Mucosa of gallbladder (tissue), 1 donor: ENCODE data around the gene CCDC188. TPM values are rescaled to one million over a fixed set of nuclear protein-coding genes. Genes with fewer than 3 reads are reported as not detected.

Source experiments
- DNase-seq: peaks from one replicate; pipeline ENCODE4 v3.0.0-alpha.2; 2020; ENCODE audit warnings: low spot score
- total RNA-seq: library from RNA; stranded (reverse); gene quantifications from one replicate; pipeline ENCODE4 v1.2.1, GENCODE V29; 2021
- donor health status: DM: no; HTN: no; CAD: no.

Gene CCDC188
- 0.83 TPM for total RNA-seq

DNA sequence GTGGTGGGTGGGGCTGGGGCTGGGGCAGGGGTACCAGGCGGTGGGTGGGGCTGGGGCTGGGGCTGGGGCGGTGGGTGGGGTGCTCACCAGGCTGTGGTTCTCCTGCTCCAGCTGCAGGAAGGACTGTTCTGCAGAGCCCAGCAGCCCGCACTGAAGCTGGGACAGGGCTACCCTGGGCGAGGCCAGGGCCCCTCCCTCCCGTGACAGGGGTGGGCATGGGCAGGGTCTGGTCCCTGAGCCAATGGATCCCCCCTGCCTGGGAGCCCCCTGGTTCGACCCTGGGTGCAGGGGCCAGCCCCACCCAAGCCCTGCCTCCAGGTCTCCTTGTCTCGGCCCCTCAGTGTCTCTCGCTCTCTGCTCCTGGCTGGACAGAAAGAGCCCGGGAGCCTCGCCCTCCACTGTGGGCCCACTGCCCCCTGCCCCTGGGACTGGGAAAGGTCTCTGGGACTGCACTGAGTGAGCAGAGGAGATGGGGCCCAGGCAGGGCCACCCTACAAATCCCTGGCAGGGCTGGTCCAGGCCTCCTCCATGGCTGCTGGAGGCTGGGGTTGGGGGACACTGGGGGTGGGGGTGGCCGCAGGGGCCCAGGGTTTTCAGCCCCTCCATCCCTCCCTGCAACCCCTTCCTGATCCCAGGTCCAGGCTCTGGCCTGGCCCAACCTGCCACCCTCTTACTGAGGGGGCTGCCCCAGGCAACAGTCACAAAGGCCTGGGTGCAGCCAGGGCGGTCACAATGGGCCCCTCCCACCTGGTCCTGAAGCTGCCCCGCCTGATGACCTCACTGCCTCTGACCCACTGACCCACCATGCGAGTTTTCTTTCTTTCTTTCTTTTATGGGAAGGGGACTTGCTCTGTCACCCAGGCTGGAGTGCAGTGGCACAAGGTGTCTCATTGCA, at the start of gene CCDC188:
Gene CCDC188 (minus strand): TSS at position 675 of the 895 bp plus-strand sequence. CDS start 69 bp downstream, at position 606.
- DNase-seq: no peak

DNA sequence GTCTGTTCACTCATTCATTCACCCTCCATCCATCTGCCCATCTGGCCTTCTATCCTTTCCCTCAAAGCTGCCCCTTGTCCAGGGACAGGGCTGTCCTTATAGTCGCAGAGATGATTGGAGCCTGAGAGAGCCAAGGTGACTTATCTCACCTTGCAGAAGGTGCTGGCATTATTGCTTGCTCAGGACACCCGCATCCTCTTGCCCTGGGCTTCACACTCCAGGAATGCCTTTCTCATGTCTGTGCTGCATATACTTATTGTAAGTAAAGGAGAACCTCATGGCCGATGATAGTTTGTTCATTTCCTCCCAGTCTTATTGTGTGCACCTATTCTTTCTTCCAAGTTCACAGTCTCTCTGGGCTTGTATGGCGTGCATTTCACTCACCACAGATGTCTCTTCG, 49.1 kb upstream of the CCDC188 start:
- no peak for DNase-seq

DNA sequence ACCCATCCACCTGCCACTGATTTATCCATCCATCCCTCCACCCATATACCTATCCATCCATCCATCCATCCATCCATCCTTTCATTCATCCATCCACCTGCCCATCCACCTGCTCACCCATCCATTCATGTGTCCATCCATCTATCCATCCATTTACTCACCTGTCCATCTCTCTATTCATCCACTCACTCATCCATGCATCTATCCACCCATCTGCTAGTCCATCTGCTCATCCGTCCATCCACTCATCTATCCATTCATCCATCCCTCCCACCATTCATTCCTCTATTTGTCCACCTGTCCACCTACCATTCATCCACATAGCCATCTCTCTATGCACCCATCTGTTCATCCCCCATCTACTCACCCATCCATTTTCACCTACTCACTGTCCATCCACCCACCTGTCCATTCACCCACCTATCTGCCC, 48.6 kb upstream of the CCDC188 start:
- DNase-seq: no peak

DNA sequence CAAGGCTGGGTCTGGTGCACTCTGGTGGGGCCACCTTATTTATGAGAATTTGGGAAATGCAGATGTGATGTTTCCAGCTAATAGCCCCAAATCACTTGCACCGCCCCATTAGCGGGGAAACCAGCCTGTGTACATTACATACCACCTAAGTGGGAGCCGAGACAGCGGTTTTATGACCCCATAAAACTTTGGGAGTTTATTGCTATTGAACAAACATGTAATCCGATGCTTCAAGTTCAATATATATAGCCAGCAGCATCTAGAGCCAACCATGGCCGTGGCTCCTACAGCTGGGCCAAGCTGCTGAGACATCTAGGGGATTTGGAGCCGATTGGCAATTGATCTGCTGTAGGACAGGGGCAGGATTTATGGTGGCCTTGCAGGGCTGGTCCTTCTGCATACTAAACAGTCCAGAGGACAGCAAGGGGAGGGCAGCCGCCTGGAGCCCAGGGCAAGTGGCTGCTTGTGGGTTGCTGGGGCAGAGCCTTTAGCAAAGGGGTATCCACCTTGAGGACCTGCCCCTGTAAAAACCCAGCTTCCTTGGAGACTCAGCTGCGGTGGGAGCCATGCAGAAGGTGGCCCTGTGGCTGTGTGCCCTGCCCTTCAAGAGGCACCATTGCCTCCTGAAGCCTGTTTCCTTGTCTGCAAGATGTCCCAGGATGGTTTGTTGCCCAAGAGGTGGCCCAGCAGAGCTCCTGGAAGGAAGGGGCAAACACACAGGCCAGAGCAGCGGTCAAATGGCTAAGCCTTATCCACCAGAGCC, 47.9 kb upstream of the CCDC188 start:
- no peak for DNase-seq

DNA sequence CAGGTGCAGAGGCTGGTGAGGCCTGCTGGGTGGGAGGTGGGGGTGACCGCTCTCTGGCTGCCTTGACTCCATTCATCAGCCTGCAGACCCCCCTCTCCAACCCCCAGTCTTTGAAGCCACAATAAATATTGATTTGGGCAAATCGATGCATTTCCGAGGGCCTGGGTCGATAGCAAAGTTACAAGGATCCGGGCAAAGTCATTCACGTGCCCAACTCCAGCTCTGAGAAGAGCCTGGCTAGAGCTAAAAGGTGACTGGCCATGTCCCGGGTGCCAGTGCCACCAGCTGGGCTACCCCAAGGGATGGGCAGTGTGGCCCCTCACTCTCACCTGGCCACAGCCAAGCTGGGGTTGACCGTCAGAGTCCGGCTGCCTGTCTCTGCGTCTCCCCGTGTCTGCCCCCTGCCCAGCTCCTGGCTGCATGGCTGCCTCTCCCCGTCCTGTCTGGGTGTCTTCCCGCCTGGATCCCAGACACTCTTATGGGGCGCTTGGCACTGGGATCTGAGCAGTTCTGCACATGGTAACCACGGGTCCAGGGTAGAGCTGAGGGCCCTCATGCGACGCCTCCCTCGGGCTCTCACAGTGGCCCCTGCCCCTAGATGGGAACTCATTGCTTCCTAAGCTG, 46.7 kb upstream of the CCDC188 start:
- DNase-seq: no peak

DNA sequence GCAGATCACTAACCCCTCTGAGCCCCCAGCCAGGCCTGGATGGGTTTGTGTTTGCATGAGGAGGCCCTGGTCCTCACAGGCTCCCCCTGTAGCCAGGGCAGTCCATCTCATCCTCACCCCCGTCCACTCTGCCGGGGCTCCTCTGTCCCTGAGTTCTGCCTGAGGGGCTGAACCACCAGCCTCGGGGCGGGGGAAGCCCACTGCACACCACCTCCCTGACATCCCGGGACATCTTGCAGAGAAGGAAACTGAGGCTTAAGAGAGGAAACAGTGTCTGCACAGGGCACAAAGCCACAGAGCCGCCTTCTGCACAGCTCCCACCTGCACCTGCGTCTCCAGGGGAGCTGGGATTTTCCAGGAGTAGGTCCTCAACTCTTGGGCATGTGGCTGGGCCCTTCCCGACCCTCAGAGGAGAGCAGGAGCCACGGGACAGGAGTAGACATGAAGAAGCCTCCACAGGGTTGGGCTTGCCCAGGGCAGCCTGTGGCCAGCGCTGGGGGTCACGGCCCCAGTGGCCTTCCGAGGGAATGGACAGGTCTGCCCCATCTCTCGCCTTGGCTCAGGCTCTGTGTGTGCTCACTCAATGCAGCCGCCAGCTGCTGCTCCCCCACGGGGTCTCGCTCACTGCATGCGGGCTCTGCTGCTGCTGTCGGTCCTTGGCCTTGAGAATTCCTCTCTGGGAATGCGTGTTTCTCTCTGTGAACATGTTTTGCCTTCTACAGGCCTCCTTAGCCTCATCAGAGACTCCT, 45.4 kb upstream of the CCDC188 start:
- DNase-seq: no peak

DNA sequence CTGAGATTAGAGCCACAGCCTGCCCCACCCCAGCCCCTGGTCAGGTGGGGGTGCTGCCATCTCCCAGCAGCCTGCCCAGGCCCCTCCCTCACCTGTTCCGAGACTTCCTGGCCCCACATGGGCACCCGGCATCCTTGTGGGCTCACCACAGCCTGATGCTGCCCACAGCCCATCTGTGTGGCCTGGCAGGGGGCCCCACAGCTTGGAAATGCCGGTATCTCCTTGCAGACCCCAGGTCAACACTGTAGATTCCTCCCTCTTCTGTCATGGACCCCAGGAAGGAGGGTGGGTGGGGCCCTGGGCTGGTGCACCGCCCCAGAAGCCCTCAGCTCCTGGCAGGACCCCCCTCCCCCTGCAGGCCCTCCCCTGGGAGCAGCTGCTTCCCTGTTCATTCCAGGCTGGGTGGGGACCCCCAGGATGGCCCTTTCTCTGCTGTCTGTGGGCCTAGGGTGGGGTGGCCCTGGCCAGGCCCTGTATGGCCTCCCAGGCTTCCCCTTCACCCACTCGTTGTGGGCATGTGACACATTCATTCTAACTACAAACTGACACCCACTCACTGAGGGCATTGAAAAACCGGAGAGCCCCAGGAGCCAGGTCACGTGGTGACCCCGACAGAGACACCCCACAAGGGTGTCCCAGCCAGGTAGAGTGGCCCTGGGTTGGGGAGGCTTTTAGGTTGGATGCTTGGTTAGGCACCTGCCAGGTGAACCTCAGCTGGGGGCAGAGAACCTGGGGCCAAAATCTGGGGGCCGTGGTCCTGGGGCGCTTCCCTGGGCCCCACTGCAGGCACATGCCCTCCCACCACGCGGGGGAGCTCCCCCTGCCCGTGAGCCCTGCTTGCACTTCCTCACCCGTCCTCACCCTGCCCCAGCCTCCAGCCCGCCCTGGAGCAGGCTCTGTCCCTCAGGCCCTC, 44.1 kb upstream of the CCDC188 start:
- DNase-seq: no peak

DNA sequence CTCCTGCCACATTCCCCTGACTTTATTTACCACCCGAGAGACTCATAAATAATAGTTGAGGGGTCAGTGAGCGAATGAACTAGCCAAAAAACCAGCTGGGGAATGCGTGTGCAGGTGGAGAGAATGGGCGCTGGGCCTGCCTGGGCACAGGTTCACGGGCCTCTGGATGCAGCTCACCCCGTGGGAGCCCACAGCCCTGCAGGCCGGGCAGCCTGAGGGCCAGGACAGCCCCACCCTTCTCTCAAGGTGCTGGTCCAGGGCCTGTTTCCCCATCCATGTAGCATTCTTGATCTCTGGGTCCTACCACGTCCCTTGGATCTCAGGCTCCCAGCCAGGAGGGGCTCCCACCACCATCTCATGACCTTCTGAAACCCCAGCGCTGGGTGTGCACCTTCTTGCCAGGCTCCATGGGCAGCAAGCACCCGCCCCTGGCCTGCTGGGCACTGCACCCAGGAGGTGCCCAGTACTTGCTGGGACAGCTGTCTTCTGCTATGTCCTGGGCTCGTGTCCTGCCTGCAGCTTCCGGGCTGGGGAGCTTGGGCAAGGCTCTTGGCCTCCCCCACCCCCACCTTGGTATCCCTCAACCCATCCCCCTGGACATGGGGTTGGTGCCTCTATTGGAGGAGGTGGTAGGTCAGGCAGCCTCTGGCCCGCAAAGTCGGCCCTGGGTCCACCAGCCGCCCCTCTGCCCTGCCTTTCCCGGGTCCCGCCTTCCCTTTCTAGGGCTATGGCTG, 43.1 kb upstream of the CCDC188 start:
- no peak for DNase-seq

DNA sequence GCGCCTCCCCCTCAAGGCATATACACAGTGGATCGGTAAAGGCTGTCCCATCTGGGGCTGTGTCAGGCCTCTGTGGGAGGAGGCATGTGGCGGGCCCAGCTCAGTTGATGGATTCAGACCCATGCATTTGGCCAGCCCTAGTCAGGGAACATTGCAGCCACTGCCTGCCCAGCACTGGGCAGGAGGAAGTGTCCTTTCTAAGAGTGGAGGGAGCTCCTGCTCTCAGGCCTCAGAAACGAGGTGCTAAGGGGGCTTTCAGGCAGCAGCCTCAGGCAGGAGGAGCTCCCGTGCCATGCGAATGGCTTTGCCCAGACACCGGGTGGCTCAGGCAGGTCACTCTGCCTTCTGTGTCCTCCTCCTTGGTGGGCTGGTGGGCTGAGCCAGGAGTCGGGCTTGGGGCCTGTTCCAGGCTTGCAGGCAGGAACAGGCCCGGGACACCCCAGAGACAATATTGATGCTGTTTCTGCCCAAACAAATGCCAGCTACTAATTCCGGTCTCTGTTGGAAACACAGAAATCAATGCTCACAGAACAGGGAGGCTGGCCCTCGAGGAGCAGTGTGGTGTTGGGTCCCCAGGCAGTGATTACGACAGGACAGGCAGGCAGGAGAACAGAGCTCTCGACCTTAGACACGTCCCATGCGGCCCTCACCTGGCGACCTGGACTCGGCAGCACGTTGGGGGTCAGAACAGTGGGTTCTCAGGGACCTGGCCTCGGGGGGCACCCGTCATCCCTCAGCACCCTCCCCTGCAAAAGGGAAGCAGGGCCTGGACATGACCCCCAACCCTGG, 42.3 kb upstream of the CCDC188 start:
- DNase-seq: no peak

DNA sequence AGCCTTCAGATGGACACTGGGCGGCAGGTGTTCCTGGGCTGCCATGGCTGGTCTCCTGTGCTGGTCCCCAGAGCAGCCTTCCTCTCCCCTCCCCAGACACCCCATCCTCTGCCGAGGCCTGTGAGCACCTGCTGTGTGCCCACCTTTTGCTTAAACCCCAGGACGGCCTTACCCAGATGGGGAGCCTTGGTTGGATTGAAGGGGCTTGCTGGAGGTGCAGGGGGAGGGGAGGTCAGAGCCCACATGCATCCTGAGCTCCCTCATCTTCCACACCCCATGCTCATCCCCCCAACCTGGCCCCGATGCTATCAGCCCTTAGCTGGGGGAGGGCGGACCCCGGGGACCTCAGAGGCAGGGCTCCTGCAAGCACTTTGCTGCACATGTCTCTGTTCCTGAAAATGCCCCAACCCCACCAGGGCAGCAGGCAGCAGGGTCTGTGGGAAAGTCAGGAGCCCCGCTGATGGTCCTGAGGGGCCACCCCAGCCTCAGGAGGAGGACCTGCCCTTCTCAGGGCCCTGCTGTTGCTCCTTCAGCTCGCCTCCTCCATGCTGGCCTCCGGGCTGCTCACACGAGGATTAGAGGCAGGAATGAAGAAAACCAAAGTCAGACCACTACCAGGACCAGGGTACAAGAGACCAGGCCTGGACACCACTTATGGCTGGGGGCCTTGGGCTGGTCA, 41.6 kb upstream of the CCDC188 start:
- no peak for DNase-seq

DNA sequence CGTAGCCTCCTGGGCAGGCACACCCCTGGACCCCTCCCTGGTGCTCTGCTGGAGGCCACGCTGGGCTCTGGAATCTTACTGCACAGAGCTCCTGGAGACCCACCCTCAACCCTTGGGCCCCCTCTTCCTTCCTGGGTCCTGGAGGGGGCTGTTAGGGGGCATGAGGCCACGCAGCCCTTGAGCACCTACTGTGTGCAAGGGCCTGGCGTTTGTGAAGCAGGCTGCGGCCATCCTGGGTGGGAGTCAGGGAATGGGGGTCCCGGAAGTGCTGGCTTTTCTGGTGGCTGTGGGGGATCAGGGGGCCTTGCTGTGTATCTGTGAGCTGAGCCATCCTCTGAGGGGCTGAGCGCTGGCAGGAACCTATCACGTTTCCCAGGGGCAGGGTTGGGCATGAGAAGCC, 40.9 kb upstream of the CCDC188 start:
- DNase-seq: no peak

DNA sequence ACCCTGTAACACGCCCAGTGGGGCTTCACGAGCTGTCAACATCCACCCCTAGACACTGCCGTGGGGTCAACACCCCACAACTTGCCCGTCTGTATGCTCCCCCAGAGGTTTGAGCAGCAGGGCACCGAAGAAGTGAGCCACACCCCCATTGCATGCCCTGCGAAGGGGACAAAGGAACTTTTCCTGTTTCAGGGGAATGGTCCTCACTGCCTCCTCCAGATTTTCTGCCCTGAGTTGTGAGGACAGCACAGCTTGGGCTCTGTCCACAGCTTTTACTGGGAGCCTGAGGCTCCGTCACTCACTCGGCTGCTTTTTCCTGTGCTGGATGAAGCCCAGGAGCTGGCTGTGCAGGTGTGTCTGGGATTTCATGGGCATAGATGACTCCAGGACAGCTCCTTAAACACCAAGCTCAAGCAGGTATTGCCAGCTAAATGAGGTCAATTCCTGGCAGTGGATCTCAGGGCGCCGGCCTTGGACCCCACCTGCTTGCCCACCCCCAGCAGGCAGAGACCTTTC, 40.2 kb upstream of the CCDC188 start:
- DNase-seq: no peak

DNA sequence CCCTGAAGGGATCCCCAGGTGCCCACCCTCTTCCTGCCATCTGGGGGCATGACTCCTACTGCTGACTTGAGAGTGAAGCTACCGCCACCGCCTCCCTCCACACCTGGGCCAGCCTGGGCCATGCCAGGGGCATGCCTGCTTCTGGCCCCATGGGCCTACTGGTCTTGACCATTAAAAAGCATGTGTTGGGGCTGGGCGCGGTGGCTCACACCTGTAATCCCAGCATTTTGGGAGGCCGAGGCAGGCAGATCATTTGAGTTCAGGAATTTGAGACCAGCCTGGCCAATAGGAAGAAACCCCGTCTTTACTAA, 37.7 kb upstream of the CCDC188 start:
- no peak for DNase-seq

DNA sequence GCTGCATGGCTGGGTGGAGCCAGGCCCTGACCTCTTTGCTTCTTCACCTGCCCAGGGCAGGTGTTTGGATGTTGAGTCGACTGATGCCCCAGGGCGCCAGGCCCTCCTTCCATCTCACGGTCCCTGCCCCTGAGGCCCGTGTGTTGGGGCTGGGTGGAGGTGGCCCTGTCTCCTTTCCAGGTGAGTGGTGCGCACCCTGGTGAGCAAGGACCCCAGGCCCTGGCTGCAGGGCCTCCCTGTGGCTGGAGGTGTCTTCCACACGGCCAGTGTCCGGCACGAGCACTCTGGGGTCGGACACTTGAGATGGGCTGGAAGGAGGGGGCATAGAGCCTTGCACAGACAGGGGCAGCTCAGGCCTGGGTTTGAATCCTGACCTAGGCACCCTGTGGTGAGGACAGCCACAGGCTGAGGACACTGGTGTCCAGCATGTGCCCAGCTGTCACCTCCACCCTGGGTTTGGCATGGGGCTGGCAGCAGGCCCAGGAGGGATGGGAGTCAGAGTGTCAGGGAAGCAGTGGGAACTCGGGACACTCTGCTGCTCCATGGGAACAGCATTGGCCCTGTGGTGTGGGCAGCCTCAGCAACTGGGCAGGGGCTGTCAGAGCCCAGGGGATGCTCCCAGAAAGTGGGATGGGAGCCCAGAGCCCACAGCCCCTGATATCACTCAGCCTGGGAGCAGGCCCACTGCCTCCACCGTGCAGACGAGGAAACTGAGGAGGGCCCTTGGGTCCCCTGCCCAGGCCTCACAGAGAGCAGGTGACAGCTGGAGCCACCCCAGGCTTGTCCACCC, 37.1 kb upstream of the CCDC188 start:
- no peak for DNase-seq

DNA sequence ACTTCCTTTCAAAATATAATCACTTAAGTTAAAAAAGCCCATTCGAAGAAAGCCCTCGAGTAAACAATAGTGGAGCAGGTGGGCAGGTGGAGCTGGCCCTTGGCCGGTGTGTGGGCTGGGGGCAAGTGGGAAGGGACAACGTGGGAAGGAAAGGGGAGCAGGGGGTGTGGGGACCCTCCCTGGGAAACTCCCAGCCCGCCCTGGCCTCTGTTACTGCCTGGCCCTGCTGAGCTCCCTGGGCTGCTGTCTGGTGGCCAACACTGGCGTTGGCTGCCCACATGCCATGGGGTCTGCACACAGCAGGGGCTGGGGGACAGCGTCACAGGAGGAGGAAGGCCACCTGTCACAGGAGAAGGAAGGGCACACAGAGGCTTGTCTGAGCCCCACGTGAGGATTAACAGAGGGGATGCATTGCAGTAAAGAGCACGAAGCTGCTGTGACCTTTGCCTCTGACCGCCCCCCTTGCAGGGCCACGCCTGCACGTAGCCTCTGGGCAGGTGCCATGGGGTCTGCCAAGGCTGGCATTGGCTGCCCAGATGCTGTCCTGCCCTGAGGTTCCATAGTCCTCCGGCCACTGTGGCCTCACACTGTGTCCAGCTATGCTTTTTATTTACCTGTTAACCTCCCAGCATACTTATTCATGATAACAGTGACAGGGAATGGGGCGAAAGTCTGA, 36.2 kb upstream of the CCDC188 start:
- DNase-seq: no peak

DNA sequence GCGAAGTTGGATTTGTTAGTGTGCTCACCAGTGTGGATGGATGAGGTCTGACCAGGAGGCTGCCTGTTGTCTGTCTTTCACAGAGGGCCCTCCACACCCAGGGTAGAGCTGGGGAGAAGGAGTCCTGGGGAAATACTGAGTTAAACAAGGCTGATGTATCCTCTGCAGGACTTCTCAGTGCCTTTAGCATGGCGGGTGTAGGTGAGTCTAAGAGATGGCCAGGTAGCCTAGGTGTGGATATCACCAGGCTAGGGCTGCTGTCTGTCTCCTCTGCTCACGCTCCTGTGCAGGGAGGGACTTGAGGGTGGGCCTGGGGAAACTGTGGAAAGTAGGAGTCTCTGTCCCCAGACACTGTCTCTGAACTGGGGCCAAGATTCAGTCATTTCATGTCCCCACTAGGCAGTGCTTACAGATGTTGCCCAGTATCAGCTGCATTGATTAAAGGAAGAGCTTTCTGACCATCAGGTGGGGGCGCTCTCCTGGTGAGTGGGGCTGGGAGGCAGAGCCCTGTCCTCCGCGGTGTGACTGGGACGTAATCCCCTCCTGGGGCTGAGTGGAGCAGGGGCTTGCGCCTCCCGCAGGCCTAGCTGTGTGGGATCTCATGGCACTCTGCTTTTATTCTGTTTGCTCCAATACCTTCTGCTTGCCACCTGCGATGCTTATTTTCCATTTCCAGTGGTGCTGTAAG, 35.5 kb upstream of the CCDC188 start:
- no peak for DNase-seq

DNA sequence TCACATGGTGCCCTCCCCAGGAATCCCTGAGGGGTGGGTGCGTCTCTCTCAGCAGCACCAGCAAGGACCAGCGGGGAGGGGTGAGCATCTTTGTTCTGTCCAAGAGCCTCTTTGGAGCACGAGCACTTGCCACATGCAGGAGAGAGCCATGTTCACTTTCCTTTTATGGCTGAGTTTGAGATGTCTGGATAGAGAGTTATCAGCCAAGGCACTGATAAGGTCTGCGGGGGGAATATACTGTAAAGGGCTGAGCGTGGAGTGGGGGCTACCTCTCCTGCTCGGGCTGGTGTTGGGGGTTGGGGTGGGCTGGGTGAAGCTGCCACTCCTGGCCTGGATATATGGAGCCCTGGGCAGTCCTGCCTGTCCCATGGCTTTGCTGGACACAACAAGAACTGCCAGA, 34.9 kb upstream of the CCDC188 start:
- DNase-seq: no peak
